Measurements from ENCODE around the gene ISL1. TPM values are rescaled to one million over a fixed set of nuclear protein-coding genes. Genes with fewer than 3 reads are reported as not detected.

The ISL1 gene
- total and polyA plus RNA-seq, 2 of the 8 experiments (the other 6 are each of a cell fraction or from before 2014, with no cell fraction given) = 0.05 to 0.19 TPM

DNA sequence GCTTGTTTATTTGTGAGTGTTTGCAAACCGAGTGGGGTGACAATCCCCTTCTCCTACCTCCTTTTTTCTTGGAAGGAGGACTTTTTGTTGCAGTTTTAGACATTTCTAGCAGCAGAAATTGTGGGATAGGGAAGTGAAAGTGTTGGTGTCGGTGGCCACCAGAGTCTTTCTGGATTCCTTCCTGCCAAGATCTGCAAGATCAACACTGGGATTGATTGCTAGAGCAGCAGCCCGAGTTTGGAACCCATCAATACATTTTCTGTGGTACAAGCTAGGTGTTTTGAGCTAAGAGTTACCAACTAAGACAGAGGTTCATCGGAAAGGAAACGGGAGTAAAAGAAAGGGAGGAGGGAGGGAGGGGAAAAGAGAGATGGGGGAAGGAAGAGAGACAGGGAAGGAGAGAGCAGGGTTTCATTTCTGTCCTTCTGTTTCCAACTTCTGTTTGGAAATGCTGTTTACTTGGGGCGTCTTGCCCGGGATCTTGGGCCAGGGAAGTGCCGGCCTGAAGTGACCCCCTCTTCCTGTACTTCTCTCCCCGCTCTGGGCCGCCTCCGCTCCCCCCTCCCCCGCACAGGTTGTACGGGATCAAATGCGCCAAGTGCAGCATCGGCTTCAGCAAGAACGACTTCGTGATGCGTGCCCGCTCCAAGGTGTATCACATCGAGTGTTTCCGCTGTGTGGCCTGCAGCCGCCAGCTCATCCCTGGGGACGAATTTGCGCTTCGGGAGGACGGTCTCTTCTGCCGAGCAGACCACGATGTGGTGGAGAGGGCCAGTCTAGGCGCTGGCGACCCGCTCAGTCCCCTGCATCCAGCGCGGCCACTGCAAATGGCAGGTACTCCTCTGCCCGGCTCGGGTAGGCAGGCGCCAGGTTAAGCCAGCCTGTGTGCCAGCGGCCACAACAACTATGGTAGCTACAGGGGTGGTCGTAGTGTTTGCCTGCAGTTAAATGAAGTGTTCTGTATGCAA is 4.0 kb downstream of the ISL1 start (continued):
- TF ChIP-seq RNF2 (IDR thresholded peaks at IDR 0.05; ENCODE audit: borderline replicate concordance, low read depth, low read length, missing control alignments, poor library complexity, severe bottlenecking) = peak; percentile 96
- peak; percentile 95 for TF ChIP-seq CTBP2 (IDR thresholded peaks at IDR 0.05; ENCODE audit: borderline replicate concordance, insufficient read depth, insufficient read length, low read length)
- no peak for TF ChIP-seq TAF7 (optimal IDR thresholded peaks at IDR 0.05; ENCODE audit: borderline replicate concordance, low read depth, low read length)
- no peak for TF ChIP-seq RXRA (IDR thresholded peaks at IDR 0.05; ENCODE audit: insufficient read depth, low read depth, low read length)
- peak; percentile 92; the same call in 1 of the 2 replicates for TF ChIP-seq SUZ12 (IDR thresholded peaks at IDR 0.05; ENCODE audit: low read length)
- TF ChIP-seq POU5F1 (IDR thresholded peaks at IDR 0.05; ENCODE audit: low read depth, low read length) = no peak
- TF ChIP-seq, protein P1, sequence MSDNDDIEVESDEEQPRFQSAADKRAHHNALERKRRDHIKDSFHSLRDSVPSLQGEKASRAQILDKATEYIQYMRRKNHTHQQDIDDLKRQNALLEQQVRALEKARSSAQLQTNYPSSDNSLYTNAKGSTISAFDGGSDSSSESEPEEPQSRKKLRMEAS (IDR thresholded peaks at IDR 0.05) = no peak; the same call in 1 of the 2 replicates
- TF ChIP-seq EZH2 (IDR thresholded peaks at IDR 0.05; ENCODE audit: low read depth, low read length, severe bottlenecking) = peak; percentile 92
- TF ChIP-seq BCL11A (IDR thresholded peaks at IDR 0.05; ENCODE audit: low read depth in 2 of 2, low read length in 2 of 2) = no peak
- TF ChIP-seq RBBP5 (IDR thresholded peaks at IDR 0.05; ENCODE audit: borderline replicate concordance, low read depth, low read length) = peak; percentile 68; the same call in 1 of the 2 replicates

Measured in H1 (cell line).